DMS153 treated with DMSO at 0.1 percent for 48 hours (cell line): Measurements from ENCODE around the gene ACCS.

Experiments
- DNase-seq: peaks from one replicate; lab custom pipeline; 2025; ENCODE audit not compliant: unreplicated experiment; lab: John Stamatoyannopoulos, UW

Gene ACCS

DNA sequence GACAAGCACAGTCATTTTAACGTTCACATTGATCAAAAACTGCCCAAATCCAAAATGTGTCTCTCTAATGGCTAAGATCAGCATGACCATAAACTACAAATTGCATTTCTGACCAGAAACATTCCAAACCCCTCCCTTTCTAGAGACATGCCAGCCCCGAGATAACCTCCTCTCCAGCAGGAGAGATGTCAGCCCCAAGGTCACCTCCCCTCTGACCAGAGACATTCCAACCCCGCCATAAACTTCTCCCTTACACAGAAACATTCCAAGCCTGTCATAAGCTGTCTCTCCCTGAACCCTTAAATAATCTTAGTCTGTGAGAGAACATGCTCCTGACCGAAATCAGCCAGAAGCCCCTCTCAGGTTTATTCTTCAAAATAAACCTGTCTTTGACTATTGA lies 22.8 kb downstream of the ACCS start:
- no peak for DNase-seq

DNA sequence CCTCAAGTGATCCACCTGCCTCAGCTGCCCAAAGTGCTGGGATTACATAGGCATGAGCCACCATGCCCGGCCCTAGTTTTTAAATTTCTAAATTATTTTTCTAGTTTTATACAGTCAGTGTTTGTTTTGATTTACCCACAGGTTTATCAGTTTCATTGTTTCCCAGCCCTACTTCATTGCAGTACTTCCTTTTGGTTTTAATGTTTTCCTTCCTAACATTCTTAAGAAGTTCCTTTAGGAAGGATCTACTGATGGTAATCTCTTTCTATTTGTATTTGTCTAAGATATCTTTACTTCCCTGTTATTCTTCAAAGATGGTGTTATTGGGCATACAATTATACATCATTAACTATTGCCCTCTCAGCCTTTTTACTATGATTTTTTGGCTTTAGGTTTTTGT lies 24.5 kb downstream of the ACCS start:
- no peak for DNase-seq

DNA sequence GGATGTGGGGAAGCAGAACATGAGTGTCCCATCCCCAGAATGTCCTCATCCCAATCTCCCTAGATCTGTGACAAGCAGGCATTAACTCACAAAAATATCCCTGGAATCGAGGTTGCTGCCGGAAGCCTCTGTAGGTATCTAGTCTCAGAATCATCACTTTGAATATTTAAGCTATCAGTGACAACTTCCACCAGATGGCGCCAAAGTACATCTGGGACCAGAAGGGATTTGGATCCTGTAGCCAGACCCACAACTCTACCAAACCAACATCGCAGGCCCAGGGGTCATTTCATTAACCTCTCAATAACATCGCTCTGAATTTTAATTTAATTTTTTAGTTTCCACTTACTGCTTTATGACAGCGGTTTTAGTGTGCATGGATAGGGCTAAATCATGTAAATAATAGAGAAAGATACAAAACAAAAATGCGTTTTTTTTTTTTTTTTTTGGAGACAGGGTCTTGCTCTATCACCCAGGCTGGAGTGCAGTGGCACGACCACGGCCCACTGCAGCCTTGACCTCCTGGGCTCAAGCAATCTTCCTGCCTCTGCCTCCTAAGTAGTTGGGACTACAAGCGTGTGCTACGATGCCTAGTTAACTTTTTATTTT lies 28.3 kb downstream of the ACCS start:
- DNase-seq, result peak; percentile 58

DNA sequence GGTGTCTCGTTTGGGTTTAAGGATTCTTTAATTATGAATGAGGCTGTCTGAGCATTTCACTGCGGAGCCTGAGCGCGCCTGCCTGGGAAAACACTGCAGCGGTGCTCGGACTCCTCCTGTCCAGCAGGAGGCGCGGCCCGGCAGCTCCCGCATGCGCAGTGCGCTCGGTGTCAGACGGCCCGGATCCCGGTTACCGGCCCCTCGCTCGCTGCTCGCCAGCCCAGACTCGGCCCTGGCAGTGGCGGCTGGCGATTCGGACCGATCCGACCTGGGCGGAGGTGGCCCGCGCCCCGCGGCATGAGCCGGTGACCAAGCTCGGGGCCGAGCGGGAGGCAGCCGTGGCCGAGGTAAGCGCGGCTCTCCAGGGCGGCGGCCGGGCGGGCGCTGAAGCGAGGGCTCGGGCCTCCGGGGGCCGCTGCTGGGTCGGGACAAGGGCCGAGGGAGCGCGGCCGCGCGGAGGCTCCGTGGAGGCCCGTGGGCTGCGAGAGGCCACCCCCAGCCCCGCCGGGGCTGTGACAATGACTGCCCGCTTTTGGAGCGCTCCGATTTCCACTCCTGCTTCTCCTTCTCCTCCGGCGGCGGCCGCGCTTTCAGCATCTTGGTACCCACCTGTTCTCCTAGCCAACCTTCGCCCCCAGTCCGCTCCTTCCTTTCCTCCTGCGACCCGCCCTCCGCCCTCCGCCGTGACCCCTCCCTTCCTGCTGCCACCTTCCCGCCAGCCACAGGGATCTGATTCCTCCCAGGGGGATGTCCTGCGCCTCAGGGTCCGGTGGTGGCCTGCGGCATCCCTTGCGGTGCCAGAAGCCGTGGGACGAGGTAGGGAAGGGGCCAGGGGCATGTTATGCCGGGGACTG lies 29.7 kb downstream of the ACCS start, which contains the start of gene EXT2:
EXT2 (plus strand) TSS at position 173 of the 854 bp plus-strand sequence. CDS start 12,035 bp downstream, outside the sequence.
- DNase-seq, result peak; percentile 77

DNA sequence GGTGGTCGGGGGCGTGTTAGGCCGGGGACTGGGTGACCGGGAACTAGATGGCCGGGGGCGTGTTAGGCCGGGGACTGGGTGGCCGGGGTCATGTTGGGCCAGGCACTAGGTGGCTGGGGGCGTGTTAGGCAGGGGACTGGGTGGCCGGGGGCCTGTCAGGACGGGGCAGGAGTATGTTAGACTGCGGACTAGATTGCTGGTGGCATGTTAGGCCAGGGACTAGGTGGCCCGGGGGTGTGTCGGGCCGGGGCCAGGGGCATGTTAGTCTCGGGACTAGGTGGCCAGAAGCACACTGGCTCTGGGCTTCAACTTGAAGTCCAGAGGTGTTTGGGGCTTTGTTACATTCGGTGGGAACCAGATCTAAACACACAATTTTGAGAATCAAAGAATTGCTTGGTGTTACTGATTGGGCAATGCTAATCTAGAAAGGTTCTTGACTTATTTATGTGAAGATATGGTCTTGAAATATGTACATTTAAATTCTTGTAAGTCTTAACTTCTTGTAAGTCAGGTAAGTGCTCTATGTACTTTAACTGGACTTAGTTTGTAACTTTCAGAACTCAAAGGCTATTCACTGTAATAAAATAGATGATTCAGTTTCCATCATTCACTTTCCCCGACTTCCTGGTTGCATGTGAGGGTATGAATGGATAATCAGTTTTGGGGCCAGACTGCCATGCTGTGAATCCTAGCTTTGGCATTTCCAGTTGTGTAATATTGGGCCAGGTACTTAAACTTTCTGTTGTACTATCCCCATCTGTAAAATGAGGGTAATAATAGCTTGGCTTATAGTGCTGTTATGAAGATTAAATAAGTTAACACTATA lies 30.5 kb downstream of the ACCS start:
- DNase-seq, result no peak

DNA sequence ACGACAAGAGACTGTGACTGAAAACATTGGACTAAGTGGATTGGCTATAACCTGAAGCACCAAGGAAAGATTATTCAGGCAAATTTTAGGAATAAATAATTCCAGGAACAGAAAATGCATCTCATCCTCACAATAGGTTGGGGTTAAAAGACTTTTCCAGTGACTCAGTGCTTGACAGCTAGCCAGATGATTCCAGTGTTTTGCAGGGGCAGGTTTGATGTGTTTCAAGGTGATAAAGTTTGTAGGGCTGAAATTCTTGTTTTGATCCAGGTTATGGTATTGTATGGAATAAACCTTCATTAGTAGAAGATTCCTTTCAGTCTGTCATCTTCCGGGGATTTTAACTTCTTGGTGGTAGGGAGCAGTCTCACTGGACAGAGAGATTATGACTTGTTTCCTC lies 31.8 kb downstream of the ACCS start:
- DNase-seq, result no peak

DNA sequence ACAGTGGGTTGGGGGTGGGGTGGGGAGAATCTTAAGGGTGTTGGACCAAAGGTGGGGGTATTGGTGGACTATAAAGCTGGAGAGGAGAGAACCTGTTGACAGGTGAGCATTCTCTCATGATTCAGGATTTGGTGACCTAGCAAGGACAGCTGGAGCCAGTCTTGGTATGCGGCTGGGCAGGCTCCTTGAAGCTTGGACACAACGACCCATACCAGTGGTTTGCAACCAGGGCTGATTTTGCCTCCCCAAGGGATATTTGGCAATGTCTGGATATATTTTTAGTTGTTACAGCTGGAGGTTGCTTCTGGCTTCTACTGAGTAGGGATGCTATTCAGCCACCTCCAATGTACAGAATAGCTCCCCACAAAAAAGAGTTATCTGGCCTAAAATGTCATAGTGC lies 35.0 kb downstream of the ACCS start:
- DNase-seq, result no peak

DNA sequence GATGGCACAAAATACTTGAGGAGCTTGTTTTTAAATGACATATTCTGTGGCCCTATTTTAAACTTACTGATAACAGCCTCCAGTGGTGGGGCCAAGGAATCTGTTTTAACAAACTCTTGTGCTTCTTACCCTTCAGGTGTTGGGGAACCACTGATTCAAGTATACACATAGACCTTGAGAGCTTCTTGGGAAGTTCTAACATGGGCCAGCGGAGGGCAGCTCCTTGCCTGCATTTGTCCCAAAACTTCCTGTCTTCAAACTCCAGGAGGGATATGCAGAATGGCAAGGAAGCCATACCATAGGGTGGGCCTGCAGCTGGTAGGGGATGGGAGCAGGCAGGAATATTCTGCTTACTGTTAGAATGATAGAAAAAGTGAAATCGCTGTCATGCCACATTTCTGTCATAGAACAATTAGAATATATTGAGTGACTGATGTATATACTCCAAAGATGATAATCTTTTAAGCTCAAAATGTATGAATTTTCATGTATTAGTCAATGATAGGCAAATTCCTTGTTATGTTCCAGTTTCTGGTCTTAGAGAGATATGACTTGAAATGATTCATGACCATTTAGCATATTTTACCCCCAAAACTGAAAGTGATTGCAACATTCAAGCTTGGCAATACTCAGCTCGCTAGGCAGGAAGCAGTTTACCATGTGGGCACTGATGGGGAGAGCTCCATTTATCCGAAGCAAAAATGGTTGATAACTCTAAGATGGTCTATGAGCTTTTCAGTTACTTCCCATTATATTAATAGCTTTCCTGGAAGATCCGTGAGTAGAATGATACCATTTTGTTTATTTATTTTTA lies 38.6 kb downstream of the ACCS start:
- no peak for DNase-seq

DNA sequence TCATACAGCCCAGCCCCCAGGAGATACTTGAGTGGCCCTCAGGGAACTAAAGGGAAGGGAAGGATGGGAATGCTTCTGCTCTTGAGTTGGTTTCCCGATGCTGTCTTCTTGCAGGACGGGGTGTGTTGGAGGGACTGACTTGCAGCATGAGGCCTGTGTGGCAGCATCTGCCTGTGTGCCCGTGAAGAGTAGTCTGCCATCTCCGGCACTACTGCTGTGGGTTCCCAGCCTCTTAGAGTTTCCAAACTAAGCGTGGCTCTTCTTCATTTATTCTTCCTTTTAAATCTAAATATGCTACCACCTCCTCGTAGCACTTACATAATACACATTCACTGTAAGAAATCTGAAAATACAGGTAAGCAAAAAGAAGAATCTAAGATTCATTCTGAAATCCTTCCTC lies 42.2 kb downstream of the ACCS start:
- no peak for DNase-seq

DNA sequence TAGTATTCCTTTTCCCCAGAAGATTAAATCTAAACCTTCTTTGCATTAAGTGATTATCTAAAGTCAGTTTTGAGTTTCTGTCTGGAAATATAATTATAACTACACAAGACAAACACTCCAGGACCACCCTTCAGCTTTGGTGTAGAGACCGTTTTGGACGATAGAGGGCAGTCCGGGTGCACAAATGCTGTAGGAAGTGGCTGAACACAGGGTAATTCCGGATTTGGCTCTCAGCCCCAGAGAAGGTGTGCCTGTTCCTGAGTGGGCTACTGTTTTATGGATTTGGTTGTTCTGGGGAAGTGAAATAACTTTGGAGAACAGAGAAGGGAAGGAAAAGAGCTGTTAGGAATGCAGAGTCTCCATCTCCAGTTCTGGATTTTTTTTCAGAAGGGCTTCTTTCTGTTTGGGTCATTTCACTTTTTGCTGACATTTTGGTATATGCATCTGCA lies 44.2 kb downstream of the ACCS start:
- peak; percentile 34 for DNase-seq

DNA sequence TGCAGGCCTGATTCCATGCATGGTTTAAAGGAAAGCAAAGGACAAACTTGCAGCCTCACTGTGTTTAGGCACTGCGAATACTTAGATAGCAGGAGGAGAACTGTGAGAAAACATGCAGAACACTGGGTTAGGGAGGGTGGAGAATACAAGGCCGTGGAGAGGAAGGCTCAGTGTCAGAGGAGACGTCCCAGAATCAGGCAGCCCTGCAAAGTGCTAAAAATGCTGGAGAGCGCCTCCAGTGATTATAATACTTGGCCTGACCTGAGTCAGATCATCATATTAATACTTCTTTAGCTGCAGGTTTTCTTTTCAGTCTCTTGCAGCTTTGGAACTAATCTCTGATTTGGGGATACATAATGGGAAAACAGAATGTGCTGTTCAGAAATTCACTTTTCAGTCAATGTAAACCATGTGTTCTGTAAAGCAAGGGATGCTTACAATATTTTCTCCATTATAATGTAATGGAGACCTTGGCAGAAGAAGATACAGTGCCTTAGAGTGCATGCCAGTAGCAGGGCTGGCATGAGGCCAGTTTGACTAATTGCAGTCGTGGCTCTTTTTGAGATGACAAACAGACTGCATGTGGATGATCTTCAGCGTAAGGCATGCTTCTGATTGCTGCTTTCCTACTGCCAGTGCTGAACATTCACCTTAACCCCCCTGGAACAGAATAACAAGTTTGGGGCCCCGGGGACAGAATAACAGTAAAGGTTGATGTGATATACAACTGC lies 46.2 kb downstream of the ACCS start:
- peak; percentile 14 for DNase-seq

DNA sequence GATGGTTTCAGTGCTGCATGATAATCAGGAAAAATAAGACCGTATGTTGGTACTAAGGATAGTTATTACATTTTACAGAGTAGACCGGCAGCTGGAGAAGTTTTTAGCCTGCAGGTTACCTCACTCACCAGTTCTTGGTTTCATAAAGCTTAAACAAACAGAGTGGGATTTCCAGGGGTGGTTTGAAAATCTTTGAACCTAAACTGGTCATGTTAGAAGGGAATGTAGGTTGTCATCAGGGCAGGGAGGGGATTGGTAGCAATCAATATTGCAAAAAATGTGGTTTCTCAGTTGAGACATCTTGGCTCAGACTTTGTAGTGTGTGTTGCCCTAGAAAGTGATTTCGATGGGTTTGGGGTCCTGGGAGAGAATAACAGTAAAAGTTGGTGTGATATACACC lies 46.9 kb downstream of the ACCS start:
- DNase-seq, result no peak

DNA sequence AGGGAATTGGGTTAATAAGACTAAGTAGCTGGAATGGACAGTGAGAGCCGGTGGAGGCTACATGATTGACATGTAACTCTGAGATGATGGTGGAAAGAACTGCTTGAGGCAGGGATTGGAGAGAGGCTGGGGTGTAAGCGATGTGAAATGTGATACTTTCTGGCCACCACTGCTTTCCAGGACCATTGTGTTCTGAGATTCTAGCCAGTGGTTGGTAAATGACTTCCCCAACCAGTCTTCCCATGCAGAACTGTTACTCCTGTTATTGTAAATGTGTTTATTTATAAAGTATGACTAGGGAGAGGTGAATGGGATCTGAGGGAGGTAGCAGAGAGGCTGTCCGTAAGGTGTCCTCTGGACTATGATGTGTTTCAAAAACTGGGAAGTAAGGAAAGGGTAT lies 47.5 kb downstream of the ACCS start:
- DNase-seq, result no peak

DNA sequence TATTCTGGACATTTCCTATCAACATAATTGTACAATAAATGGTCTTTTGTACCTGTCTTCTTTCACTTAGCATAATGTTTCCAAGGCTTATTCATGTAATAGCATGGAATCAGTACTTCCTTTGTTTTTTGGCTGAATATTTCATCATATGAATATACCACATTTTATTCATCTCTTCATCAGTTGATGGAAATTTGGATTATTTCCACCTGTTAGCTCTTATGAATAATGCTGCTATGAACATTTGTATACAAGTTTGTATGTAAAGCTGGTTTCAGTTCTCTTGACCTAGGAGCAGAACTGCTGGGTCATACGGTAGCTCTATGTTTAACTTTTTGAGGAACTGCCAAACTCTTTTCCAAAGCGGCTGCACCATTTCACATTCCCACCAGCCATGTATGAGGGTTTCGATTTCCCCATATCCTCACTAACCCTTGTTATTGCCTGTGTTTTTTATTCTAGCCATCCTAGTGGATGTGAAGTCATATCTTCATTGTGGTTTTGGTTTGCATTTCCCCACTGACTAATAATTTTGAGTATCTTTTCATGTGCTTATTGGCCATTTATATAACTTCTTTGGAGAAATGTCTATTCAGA lies 50.3 kb downstream of the ACCS start:
- no peak for DNase-seq

DNA sequence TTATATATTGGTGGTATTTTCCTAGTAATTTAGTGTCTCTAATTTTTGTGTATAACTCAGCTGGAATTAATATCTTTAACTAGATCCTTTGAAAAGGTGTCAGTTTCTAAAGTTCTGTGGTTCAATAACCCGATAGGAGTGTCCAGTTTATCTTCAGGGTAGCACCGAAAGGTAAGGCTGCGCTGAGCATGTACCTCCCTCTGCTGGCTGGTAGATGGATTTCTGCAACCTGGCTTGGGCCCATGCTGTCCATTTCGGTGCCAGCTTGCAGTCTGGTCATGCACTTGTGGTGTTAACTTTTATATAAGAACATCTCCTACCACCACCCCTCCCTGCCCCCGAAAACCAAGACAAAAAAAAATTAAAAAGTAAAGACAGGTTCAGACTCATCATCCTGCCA lies 54.1 kb downstream of the ACCS start:
- DNase-seq, result no peak

DNA sequence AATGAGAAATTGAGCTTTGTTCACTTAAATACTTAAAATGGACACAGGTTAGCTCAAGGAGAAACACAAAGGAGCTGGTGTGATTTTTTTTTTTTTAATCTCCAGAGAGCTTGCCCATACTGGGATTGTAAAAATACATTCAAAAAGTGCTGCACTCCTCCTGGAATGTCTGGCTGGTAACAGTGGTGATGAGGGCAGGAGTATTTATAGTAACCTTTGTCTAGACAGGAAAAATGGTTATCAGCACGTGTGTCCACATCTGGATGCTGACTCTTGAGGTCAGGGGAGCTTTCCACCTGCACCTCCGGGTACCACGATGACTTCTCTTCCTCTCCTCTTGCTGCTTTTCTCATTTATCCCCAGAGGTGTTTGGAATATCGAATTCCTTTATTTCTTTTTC lies 59.5 kb downstream of the ACCS start:
- no peak for DNase-seq

DNA sequence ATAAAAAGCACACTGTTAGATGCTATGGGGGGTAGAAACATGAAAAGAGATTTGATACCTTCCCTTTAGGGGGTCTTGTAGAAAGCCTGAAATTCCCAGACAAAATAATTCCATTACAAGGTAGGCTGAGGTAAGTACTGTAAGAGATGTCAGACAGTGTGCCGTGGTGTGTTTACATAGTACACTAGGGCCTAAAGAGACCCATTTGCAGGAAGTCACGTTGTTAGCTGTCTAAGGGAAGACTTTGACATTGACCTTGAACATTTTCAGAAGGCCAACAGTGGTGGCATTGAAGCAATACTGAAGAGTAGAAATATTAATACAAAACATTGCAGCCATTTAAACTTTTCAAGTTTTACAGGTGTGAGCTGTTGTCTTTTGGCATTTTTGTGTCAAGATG lies 60.2 kb downstream of the ACCS start:
- no peak for DNase-seq

DNA sequence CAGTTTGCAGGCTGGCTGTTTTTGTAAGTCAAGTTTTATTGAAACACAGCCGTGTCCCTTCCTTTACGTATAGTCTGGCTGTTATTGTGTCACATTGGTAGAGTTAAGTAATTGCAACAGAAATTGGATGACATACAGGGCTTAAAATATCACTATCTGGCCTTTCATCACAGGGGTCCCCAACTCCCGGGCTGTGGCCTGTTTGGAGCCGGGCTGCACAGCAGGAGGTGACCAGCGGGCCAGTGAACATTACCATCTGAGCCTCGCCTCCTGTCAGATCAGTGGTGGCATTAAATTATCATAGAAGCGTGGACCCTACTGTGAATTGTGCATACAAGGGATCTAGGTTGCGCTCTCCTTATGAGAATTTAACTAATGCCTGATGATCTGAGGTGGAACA lies 61.1 kb downstream of the ACCS start:
- no peak for DNase-seq

DNA sequence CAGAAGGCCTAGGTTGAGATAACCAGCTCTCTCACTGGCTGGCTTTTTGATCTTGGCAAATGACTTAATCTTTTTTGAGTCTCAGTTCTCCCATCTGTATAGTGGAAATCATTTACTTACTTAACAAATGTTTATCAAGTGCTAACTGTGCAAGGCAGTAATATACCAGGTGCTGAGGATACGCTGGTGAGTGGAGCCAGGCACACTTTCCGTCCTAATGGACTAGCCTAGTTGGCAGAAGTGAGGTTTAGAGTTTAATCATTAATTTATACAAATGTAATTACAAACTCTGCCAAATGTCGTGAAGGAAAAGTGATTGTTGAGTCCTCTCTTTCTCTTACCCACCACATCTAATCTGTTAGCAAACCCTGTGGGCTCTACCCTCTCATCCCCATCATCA lies 62.7 kb downstream of the ACCS start:
- DNase-seq, result no peak

DNA sequence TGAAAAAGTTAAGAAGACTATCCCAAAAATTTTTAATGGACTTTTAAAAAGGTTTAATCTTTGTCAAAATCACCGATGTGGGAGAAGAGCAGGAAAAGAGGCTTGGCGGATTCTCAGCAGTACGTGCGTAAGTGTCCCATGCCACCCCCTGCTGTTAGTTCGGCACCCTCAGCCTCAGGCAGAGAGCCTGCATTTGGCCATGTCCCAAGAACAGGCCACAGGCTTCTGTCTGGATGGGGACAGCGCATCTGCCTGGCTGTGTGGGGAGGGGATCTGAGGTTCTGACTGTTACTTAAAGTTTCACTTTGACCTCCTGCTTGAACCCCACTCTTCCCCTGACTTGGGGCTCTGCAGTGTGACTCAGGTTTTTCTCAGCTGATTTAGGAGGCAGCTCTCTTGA lies 64.7 kb downstream of the ACCS start:
- no peak for DNase-seq
